Activated CD4-positive, alpha-beta T cell treated with anti-CD3 and anti-CD28 coated beads, Interleukin-2, amount 50 U/mL, for 16 hours (primary cell): ENCODE data around the gene LMF1.

Experiments used
- DNase-seq: peaks from one replicate; pipeline ENCODE4 v3.0.0-alpha.2; 2020

LMF1 gene

GRCh38 chr16:984736-985636 lies 14.2 kb upstream of the LMF1 start:
- DNase-seq = no peak

- no peak for DNase-seq
Measured at GRCh38 chr16:984121-984694, 13.4 kb upstream of the LMF1 start.

- DNase-seq = no peak
Measured at GRCh38 chr16:983044-984030, 12.6 kb upstream of the LMF1 start.

GRCh38 chr16:982145-983043 lies 11.6 kb upstream of the LMF1 start:
- DNase-seq = no peak

- no peak for DNase-seq
Measured at GRCh38 chr16:981695-982144, 10.9 kb upstream of the LMF1 start, which contains the start of gene SOX8. Gene SOX8, plus strand, starts transcription at chr16:981770. Its CDS starts 153 bp downstream, at chr16:981923.

- no peak for DNase-seq
Measured at GRCh38 chr16:980595-980854, 9.7 kb upstream of the LMF1 start.

- DNase-seq = no peak
Measured at GRCh38 chr16:979859-980594, 9.2 kb upstream of the LMF1 start.

- DNase-seq = no peak
Measured at GRCh38 chr16:979147-979546, 8.4 kb upstream of the LMF1 start.

GRCh38 chr16:978403-978802 lies 7.6 kb upstream of the LMF1 start:
- no peak for DNase-seq

GRCh38 chr16:977896-978295 lies 7.1 kb upstream of the LMF1 start:
- DNase-seq = no peak

- DNase-seq = no peak
Measured at GRCh38 chr16:977081-977701, 6.4 kb upstream of the LMF1 start.

GRCh38 chr16:976389-976931 lies 5.7 kb upstream of the LMF1 start:
- no peak for DNase-seq

GRCh38 chr16:975291-975690 lies 4.5 kb upstream of the LMF1 start:
- no peak for DNase-seq

- DNase-seq = no peak
Measured at GRCh38 chr16:974611-975261, 4.0 kb upstream of the LMF1 start.

GRCh38 chr16:974001-974601 lies 3.3 kb upstream of the LMF1 start:
- DNase-seq = no peak

- DNase-seq = no peak
Measured at GRCh38 chr16:973366-973765, 2.6 kb upstream of the LMF1 start.

- no peak for DNase-seq
Measured at GRCh38 chr16:972316-973002, 1.7 kb upstream of the LMF1 start.

- no peak for DNase-seq
Measured at GRCh38 chr16:971981-972315, 1.2 kb upstream of the LMF1 start.

GRCh38 chr16:971582-971905 lies 760 bp upstream of the LMF1 start:
- no peak for DNase-seq

GRCh38 chr16:970386-970765 lies 408 bp downstream of the LMF1 start:
- DNase-seq = no peak
